IMR-90 (cell line): ENCODE data around the gene CDT1. TPM values are rescaled to one million over a fixed set of nuclear protein-coding genes. Genes with fewer than 3 reads are reported as not detected.

Source experiments
- ATAC-seq: fragments of 200-7000 bp; cut with Tn5 transposase; 2 replicates; pipeline ENCODE4 v1.9.1; 2020; ENCODE audit warnings: low read depth, mild to moderate bottlenecking, moderate library complexity
- BruUV-seq: library from RNA; stranded (reverse); fragments of 400-500 nt; replicated peaks from 2 replicates; lab custom pipeline; 2021; lab: Mats Ljungman, UMichigan
- CTCF ChIA-PET: fragments of 300-600 bp; formaldehyde crosslinking; extraction: SDS; loops from one replicate; lab custom pipeline; 2021; ENCODE audit warnings: antibody characterized with exemption; lab: Yijun Ruan, JAX
- POLR2A ChIA-PET: fragments of 300-600 bp; sonication (Branson Sonifier 250); formaldehyde crosslinking; loops from one replicate; lab custom pipeline; 2022; ENCODE audit warnings: antibody characterized with exemption; ENCODE audit not compliant: unreplicated experiment; lab: Charles Lee
- DNase-seq: peaks from one replicate; pipeline ENCODE4 v3.0.0; 2013
- H2AFZ ChIP-seq: replicated peaks from 2 replicates; pipeline ENCODE3; 2013; ENCODE audit warnings: low read length, mild to moderate bottlenecking; ENCODE audit not compliant: poor library complexity
- H2AK5ac ChIP-seq: 2 replicates; pipeline ENCODE4 v1.6.1; 2013; ENCODE audit warnings: low read depth, low read length, inconsistent platforms
- H2AK9ac ChIP-seq: replicated peaks from 2 replicates; pipeline ENCODE3; 2013; ENCODE audit warnings: mild to moderate bottlenecking, low read depth, low read length, moderate library complexity; ENCODE audit not compliant: poor library complexity
- H2BK120ac ChIP-seq: 2 replicates; pipeline ENCODE4 v1.6.1; 2013; ENCODE audit warnings: low read depth, low read length, inconsistent platforms
- H2BK15ac ChIP-seq: 3 replicates; pipeline ENCODE4 v1.6.1; 2013; ENCODE audit warnings: low read depth, low read length, inconsistent platforms
- H2BK20ac ChIP-seq: 2 replicates; pipeline ENCODE4 v1.6.1; 2013; ENCODE audit warnings: low read depth, mild to moderate bottlenecking, inconsistent platforms, low read length, moderate library complexity
- H2BK5ac ChIP-seq: 2 replicates; pipeline ENCODE4 v1.6.1; 2013; ENCODE audit warnings: mild to moderate bottlenecking, low read depth, low read length, inconsistent platforms; ENCODE audit not compliant: poor library complexity, severe bottlenecking
- H3K14ac ChIP-seq: replicated peaks from 2 replicates; pipeline ENCODE4 v1.6.1; 2013; ENCODE audit warnings: low read depth, low read length, inconsistent platforms
- H3K18ac ChIP-seq: 2 replicates; pipeline ENCODE4 v1.6.1; 2013; ENCODE audit warnings: low read depth, low read length, control low read depth
- H3K23ac ChIP-seq: 2 replicates; pipeline ENCODE4 v1.6.1; 2013; ENCODE audit warnings: low read depth, low read length, inconsistent platforms
- H3K27ac ChIP-seq: 2 replicates; pipeline ENCODE4 v1.5.1; 2013; ENCODE audit warnings: mild to moderate bottlenecking, control low read depth, low read length; ENCODE audit not compliant: insufficient read depth
- H3K27me3 ChIP-seq: 2 replicates; pipeline ENCODE4 v1.6.1; 2013; ENCODE audit warnings: low read length; ENCODE audit not compliant: control insufficient read depth, insufficient read depth
- H3K36me3 ChIP-seq: 2 replicates; pipeline ENCODE4 v1.6.1; 2013; ENCODE audit warnings: low read length, mixed read lengths; ENCODE audit not compliant: control insufficient read depth, insufficient read depth
- H3K4ac ChIP-seq: 2 replicates; pipeline ENCODE4 v1.6.1; 2013; ENCODE audit warnings: low read depth, low read length, inconsistent platforms
- H3K4me1 ChIP-seq: 2 replicates; pipeline ENCODE4 v1.6.1; 2013; ENCODE audit warnings: low read length, mixed read lengths; ENCODE audit not compliant: control insufficient read depth, insufficient read depth
- H3K4me2 ChIP-seq: 2 replicates; pipeline ENCODE4 v1.6.1; 2013; ENCODE audit warnings: low read depth, mild to moderate bottlenecking, control low read depth, low read length, moderate library complexity
- H3K4me3 ChIP-seq: 2 replicates; pipeline ENCODE4 v1.5.1; 2013; ENCODE audit warnings: low read depth, mild to moderate bottlenecking, control low read depth, low read length, moderate library complexity; ENCODE audit not compliant: insufficient read depth
- H3K56ac ChIP-seq: 2 replicates; pipeline ENCODE4 v1.6.1; 2013; ENCODE audit warnings: low read length, inconsistent platforms; ENCODE audit not compliant: insufficient read depth; ENCODE audit errors: extremely low read depth
- H3K79me1 ChIP-seq, 2 experiments: 2 replicates each; pipeline ENCODE4 v1.6.1; 2013; ENCODE audit warnings: low read length in 2 of 2, inconsistent platforms in 1 of 2, low read depth in 1 of 2
- H3K9ac ChIP-seq: 2 replicates; pipeline ENCODE4 v1.6.1; 2013; ENCODE audit warnings: low read depth, low read length, control low read depth
- H3K9me1 ChIP-seq: 2 replicates; pipeline ENCODE4 v1.6.1; 2013; ENCODE audit warnings: low read length, inconsistent platforms; ENCODE audit not compliant: insufficient read depth
- H3K9me3 ChIP-seq: 2 replicates; pipeline ENCODE4 v1.6.1; 2013; ENCODE audit warnings: low read length; ENCODE audit not compliant: control insufficient read depth, insufficient read depth
- H4K20me1 ChIP-seq: 2 replicates; pipeline ENCODE4 v1.6.1; 2013; ENCODE audit warnings: low read length, inconsistent platforms; ENCODE audit not compliant: insufficient read depth
- H4K5ac ChIP-seq: 2 replicates; pipeline ENCODE4 v1.6.1; 2013; ENCODE audit warnings: mild to moderate bottlenecking, low read depth, low read length, control low read depth
- H4K8ac ChIP-seq, 2 experiments: 2 replicates each; pipeline ENCODE4 v1.6.1; 2013; ENCODE audit warnings: low read depth in 2 of 2, low read length in 2 of 2, control low read depth in 1 of 2, inconsistent platforms in 1 of 2
- H4K91ac ChIP-seq: 2 replicates; pipeline ENCODE4 v1.6.1; 2013; ENCODE audit warnings: low read depth, low read length, inconsistent platforms; ENCODE audit not compliant: insufficient read depth
- BHLHE40 ChIP-seq: fragments of 150-350 bp; IDR thresholded peaks from 2 replicates; pipeline ENCODE4 v1.6.1; 2016; ENCODE audit warnings: mild to moderate bottlenecking, low read depth, low read length
- CEBPB ChIP-seq: IDR thresholded peaks from 2 replicates; pipeline ENCODE4 v1.6.1; 2012; ENCODE audit warnings: low read depth, low read length, improper control_type of control experiment
- CHD1 ChIP-seq: IDR thresholded peaks from 2 replicates; pipeline ENCODE4 v1.6.1; 2012; ENCODE audit warnings: low read depth, low read length, improper control_type of control experiment
- ELK1 ChIP-seq: fragments of 150-350 bp; IDR thresholded peaks from 2 replicates; pipeline ENCODE4 v1.6.1; 2016; ENCODE audit warnings: low read depth, mild to moderate bottlenecking, low read length, moderate library complexity, borderline replicate concordance
- FOS ChIP-seq: fragments of 150-350 bp; IDR thresholded peaks from 2 replicates; pipeline ENCODE4 v1.6.1; 2016; ENCODE audit warnings: low read depth, low read length
- MAFK ChIP-seq: IDR thresholded peaks from 2 replicates; pipeline ENCODE4 v1.6.1; 2012; ENCODE audit warnings: low read depth, low read length, improper control_type of control experiment
- MAZ ChIP-seq: IDR thresholded peaks from 2 replicates; pipeline ENCODE4 v1.6.1; 2012; ENCODE audit warnings: low read depth, mild to moderate bottlenecking, low read length, improper control_type of control experiment, moderate library complexity, borderline replicate concordance
- MXI1 ChIP-seq: IDR thresholded peaks from 2 replicates; pipeline ENCODE4 v1.6.1; 2012; ENCODE audit warnings: low read depth, mild to moderate bottlenecking, low read length, moderate library complexity, borderline replicate concordance
- NFE2L2 ChIP-seq: fragments of 150-350 bp; IDR thresholded peaks from 2 replicates; pipeline ENCODE4 v1.6.1; 2016; ENCODE audit warnings: low read depth, mild to moderate bottlenecking, low read length
- POLR2A ChIP-seq: IDR thresholded peaks from 2 replicates; pipeline ENCODE4 v1.6.1; 2012; ENCODE audit warnings: mild to moderate bottlenecking, low read depth, low read length
- RCOR1 ChIP-seq: IDR thresholded peaks from 2 replicates; pipeline ENCODE4 v1.6.1; 2012; ENCODE audit warnings: mild to moderate bottlenecking, low read length, improper control_type of control experiment; ENCODE audit not compliant: insufficient replicate concordance
- RFX5 ChIP-seq: IDR thresholded peaks from 2 replicates; pipeline ENCODE4 v1.8.0; 2012; ENCODE audit warnings: low read depth, mild to moderate bottlenecking, low read length, moderate library complexity
- SMC3 ChIP-seq: fragments of 150-350 bp; IDR thresholded peaks from 2 replicates; pipeline ENCODE4 v1.6.1; 2016; ENCODE audit warnings: low read depth, mild to moderate bottlenecking, antibody characterized with exemption, low read length, moderate library complexity
- USF2 ChIP-seq: fragments of 150-350 bp; IDR thresholded peaks from 2 replicates; pipeline ENCODE4 v1.6.1; 2017; ENCODE audit warnings: mild to moderate bottlenecking, antibody characterized with exemption, low read length, low read depth
- WGBS, 2 experiments: methylation state at CpG; one replicate each; pipeline versions ENCODE4 v1.1.5 to v1.1.7; 2013; ENCODE audit warnings: missing lambda C conversion rate in 2 of 2; ENCODE audit not compliant: insufficient read length in 1 of 2; ENCODE audit errors: extremely low coverage in 2 of 2; 5-methylcytosine and 5-hydroxymethylcytosine counted together
- dilution Hi-C: fragments of 300-500 bp; cut with HindIII; formaldehyde crosslinking; loops from one replicate; pipeline ENCODE4 v1.14.3; 2018; ENCODE audit warnings: low sequenced_read_pairs; ENCODE audit not compliant: unreplicated experiment
- in situ Hi-C: fragments of 300-500 bp; cut with MboI; formaldehyde crosslinking; loops from 3 replicates; pipeline ENCODE4 v1.14.3; 2019; ENCODE audit warnings: low sequenced_read_pairs, inconsistent platforms, mixed read lengths
- intact Hi-C: fragments of 100-400 bp; cut with micrococcal nuclease; formaldehyde crosslinking; loops from 2 replicates; pipeline ENCODE4 v1.10.0; 2022
- polyA plus RNA-seq, 3 experiments: library from polyadenylated mRNA; depleted of rRNA; stranded (reverse); fragments of >200 nt; gene quantifications; 2 replicates each; pipeline ENCODE4 v1.2.3, GENCODE V29; 2012; ENCODE audit warnings: low replicate concordance in 1 of 3
- total RNA-seq: library from RNA; depleted of rRNA; stranded (reverse); fragments of >200 nt; gene quantifications from 2 replicates; pipeline ENCODE4 v1.2.3, GENCODE V29; 2012

CDT1 gene
- total and polyA plus RNA-seq, 2 of the 4 experiments (the other 2 are of a cell fraction) = 3.2 to 11.8 TPM

- Histone ChIP-seq H4K5ac (peak within 1 kb of the TSS; percentile 65), H2AK9ac (peak within 1 kb of the TSS; percentile 98), H4K20me1 (peaks cover 18% of the 10 kb centered on the region), H3K18ac (no peak within 1 kb of the TSS), H2AK5ac (peak within 1 kb of the TSS; percentile 82), H3K79me1 (peaks cover 9 to 38% of the 10 kb centered on the region in 2 experiments), H3K4me1 (peaks cover 9% of the 10 kb centered on the region), H3K23ac (peak within 1 kb of the TSS; percentile 61), H3K4me2 (peak within 1 kb of the TSS; percentile 95), H3K56ac (0 out of 2 replicates have a peak within 1 kb of the TSS, but pooled peaks have one; percentile 45), H3K36me3 (peaks cover 24% of the 10 kb centered on the region), H4K8ac (peak within 1 kb of the TSS; percentile 78 to 97; a peak in 3 of 4 replicates), H3K9me3 (no peaks in the 10 kb centered on the region), H3K14ac (peak within 1 kb of the TSS; percentile 91), H2BK15ac (no peak within 1 kb of the TSS), H2BK20ac (no peak within 1 kb of the TSS), H3K4me3 (peak within 1 kb of the TSS; percentile 97), H3K9ac (peak within 1 kb of the TSS; percentile 90), H2AFZ (peak within 1 kb of the TSS; percentile 96), H2BK5ac (peak within 1 kb of the TSS; percentile 91), H3K4ac (peak within 1 kb of the TSS; percentile 86), H4K91ac (peak within 1 kb of the TSS; percentile 73), H3K9me1 (0 out of 2 replicates have a peak, but pooled peaks cover 4% of the 10 kb centered on the region), H3K27me3 (no peaks in the 10 kb centered on the region), H3K27ac (peak within 1 kb of the TSS; percentile 86), H2BK120ac (no peak within 1 kb of the TSS)
- in situ Hi-C loops = no loop called here
- dilution Hi-C loops = no loop called here
- ChIA-PET CTCF (interaction anchor here (1.1 to 2.0 kb wide), 8 partner anchors 12 to 120 kb away, joined by 3 to 7 read pairs (median 5); partner anchors contain the start of gene APRT), POLR2A (interaction anchor here (0.8 kb wide), 1 partner anchor 11 kb away, joined by 3 read pairs; no protein-coding TSS in a partner anchor)
- peak; percentile 91 for DNase-seq
- 0% methylated on average over 31 of the region's 87 CpGs; no CpG with 5 or more reads in 1 of the 2 experiments for WGBS, 2 experiments
- ATAC-seq = peak; percentile 98
- intact Hi-C loops = loop anchor here (1.0 to 5.0 kb wide), 4 partner anchors 41 to 360 kb away; partner anchors contain the start of gene ZNF778
- no TSS peak for BruUV-seq
- TF ChIP-seq RCOR1 (no peak), CHD1 (no peak), MXI1 (peak; percentile 21; the same call in 1 of the 2 replicates), RFX5 (no peak), NFE2L2 (no peak), USF2 (peak; percentile 100), MAZ (peak; percentile 88; the same call in 1 of the 2 replicates), SMC3 (no peak), ELK1 (no peak), POLR2A (peak; percentile 80), CEBPB (no peak), FOS (peak; percentile 98), BHLHE40 (peak; percentile 82), MAFK (no peak)
Observed at GRCh38 chr16:88856828-88857727, 53.5 kb downstream of the CDT1 start, which contains the start of the genes GALNS and TRAPPC2L. GALNS (minus strand) TSS chr16:88856947; CDS start chr16:88856877, 70 bp downstream. TRAPPC2L (plus strand) TSS chr16:88857127; CDS start chr16:88857151, 24 bp downstream.
